GM19239 (cell line): ENCODE results near the gene AGA.
A peak's percentile ranks its signal among the peaks of the same experiment; 100 is the strongest.

Experiments used
- DNase-seq: peaks from one replicate; pipeline ENCODE4 v3.0.0; 2011; ENCODE audit warnings: low spot score; ENCODE audit not compliant: insufficient read length
- FAIRE-seq: peaks from 2 replicates; lab custom pipeline; 2011; peaks lifted over from hg19 to GRCh38; lab: Jason Lieb, UNC

Gene AGA

DNA sequence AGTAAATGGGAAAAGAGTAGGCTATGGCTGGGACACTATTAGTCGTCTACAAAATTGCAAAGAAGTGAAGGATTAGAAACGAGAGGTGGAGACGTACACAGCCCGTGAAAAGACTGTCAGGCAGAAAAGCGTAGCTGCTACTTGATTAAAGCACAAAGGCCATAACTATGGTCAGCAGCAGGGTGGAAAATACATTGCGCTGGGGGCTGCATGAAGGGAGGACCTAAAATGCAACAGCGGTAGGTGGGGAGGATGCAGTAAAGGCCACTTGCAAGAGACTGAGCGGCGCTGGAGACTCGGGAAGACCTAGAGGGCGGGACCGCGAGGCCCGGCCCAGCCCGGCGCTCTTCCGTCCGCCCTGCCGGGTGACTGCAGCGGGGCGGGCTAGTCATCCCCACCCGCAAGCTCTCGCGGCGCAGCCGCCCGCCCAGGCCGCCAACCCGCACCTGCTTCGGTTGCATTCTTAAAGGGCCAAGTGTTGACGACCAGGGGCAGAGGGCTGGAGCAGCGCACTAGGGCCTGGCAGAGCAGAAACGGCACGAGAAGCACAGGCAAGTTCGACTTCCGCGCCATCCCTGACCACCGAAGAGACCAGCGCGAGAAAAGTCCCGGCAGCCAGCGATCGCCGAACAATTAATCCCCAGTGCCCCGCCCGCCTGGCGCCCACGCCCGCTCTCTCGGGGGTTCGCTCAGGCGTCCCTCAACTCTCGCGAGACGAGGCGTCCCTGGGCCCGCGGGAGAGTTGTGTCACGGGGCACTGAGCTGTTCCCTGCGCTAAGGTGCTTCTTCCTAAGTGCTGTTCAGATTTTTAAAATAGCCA lies at the start of gene AGA:
AGA (minus strand) TSS at position 635 of the 820 bp plus-strand sequence; CDS start at position 573, 62 bp downstream.
- FAIRE-seq, result peak; percentile 94
- DNase-seq, result peak; percentile 79

DNA sequence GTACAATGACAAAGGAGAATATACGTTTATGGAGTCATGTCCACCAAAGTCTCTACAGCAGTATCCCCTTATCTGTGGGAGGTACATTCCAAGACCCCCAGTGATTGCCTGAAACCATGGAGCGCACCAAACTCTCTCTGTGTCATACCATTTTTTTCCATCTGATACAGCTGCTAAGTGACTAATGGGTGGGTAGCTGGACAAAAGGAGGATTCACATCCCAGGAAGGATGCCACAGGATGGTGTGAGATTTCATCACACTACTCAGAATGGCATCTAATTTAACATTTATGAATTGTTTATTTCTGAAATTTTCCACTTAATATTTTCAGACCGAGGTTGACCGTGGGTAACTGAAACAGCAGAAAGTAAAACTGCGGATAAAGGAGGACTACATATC lies 49.8 kb upstream of the AGA start:
- DNase-seq (no peak), FAIRE-seq (no peak)

DNA sequence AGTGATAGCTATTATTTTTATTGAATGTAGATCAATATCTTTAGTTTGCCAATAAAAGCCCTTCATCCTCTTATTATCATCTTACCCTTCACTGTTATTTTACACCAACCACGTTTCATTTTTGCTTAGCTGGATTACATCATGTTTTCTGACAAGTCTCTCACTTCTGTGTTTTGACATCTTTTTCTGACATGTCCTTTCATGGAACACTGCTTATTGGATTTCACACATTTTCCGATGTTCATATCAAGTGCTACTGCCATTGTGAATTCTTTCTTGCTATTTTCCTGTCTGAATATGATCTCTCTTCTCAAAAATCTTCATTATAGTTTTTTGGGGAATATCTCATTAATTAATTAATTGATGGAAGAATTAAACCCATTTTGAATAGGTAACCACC lies 48.5 kb upstream of the AGA start:
- FAIRE-seq (no peak), DNase-seq (no peak)

DNA sequence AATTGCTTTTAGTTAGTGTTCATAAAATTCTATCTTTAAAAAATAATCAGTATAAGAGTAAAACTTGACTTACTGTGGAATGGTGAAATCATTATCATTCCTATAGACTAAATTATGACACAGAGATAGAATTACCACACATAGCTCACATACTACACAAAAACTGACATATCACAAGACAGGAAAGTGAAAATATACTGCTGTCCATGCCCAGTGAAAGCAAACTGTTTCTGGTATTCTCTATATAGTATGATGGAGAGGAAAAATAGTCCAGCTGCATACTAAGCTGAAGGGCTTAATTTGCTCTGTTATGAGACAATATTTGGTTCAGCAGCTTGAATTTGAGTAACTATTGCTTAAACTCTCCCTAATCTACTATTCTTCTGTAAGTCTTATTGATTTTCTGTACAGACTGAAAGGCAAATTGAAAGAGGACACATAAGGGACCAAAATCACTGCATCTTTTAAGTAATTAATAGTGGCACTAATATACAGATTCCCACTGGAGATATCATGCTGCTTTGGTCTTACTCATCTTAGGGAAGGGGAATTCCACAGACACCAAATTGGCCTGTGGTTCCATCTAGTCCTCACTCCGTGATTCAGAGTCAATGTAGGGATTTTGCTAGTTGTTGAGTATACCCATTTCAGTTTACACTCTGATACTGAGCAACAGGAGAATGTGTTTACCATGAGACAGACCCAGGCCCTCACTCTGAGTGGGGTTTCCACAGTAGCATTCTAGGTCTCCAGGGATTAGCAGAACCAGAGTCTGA lies 47.4 kb upstream of the AGA start:
- DNase-seq (no peak), FAIRE-seq (no peak)

DNA sequence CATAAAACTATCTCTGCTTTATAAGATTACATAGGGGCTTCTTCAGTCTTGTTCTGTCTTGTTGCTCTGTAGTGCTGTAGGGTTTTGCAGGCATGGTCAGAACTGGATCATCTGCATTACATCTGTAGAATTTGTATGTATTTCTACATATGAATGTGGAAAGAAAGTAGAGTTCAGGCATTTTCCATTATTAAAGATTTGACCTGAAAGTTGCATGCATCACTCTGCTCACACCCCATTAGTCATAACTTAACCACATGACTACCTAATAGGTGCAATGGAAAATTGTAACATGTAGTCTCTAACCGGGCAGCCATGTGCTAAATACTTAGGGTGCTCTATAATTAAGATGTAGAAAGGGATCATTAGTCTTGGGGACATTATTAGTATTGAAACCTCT lies 45.7 kb upstream of the AGA start:
- no peak for FAIRE-seq
- no peak for DNase-seq

DNA sequence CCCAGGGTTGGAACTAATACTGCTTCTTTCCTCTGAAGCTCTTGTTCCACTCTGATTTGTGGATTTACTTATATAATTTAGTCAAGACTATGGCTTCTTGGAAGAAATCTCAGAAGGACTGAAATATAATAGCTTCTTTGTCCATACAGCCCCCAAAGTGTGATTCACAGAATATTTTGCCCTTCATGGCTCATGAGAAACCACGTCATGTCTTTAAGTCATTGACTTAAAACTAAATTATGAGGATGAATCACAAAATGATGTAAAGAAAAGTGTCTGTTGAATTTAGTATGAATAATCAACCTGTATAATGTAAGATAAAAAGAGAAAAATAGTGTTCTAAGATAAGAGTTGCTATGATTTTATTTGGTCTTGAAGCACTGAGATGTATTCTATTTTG lies 43.3 kb upstream of the AGA start:
- no peak for FAIRE-seq
- no peak for DNase-seq

DNA sequence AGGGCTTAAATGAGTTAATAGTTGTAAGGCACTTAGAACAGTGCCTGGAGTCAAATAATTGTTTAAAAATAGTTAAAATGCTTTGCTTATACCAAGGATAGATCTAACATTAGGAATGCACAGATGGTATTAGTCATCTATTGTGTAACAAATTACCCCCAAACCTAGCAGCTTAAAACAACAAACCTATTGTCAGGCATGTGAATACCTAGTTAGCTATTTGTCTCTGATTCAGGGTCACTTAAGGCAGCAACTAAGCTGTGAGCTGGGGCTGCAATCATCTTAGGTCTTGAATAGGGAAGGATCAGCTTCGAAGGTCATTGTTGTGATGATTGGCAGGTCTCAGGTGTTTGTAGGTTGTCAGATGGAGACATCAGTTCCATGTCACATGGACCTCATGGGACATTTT lies 42.4 kb upstream of the AGA start:
- no peak for FAIRE-seq
- DNase-seq, result no peak

DNA sequence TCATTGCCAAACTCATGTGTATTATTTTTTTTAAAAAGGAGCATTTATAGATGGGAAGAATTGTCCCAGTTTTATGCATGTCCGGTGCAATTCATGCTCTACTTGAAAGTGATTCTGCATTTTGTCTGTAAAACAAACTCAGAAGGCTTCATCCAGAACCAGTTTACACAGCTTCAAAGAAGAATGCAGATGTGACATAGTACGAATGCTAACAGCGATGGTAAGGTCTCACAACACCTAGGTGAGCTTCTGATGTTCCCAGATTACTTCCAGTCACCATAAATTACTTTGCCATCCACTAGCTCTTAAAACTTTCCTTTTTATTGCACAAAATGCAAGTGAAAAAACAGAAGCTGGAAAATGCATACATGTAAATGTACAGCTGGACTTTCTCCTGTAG lies 41.5 kb upstream of the AGA start:
- FAIRE-seq, result no peak

DNA sequence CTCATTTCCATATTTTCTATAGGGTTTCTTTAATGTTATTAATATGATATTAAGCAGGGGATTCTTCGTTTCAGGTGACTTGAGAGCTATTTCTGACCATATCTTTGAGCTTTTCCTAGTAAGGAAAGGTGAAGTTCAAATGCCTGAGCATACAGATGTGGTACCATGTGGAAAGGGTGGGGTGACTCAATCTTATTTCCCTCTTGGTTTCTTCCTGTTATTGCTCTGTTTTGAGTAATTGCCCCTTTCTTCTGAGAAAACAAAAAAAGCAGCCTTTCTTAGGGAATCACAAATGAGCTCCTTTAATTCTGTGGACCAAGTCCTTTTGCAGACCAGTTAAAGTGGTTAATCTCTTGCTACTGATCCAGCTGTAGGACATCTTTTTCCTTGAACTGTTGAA lies 41.0 kb upstream of the AGA start:
- FAIRE-seq, result no peak
- no peak for DNase-seq

More for the DNA sequence above, 41.5 kb upstream of the AGA start:
- DNase-seq, result no peak

DNA sequence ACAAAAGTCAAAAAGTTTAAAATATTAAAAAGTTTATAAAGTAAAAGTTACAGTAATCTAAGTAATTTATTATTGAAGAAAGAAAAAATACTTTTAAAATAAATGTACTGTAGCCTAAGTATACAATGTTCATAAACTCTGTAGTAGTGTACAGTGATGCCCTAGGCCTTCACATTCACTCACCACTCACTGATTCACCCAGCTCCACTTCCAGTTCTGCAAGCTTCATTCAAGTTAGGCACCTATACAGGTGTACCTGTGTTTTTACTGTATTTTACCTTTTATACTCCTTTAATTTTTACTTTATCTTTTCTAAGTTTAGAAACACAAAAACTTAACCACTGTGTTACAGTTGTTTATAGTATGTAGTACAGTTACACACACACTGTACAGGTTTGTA lies 40.1 kb upstream of the AGA start:
- no peak for FAIRE-seq
- no peak for DNase-seq

DNA sequence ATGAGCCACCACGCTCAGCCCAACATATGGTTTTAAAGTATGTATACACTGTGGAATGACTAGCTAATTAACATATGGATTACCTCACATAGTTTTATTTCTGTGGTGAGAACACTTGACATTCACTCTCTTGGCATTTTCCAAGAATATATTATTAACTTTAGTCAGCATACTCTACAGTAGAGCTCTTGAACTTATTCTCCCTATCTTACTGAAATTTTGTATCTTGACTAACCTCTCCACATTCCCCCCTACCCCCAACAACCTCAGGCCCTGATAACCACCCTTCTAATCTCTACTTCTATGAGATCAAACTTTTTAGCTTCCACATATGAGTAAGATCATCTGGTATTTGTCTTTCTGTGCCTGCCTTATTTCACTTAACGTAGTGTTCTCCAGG lies 38.6 kb upstream of the AGA start:
- DNase-seq (no peak), FAIRE-seq (no peak)

DNA sequence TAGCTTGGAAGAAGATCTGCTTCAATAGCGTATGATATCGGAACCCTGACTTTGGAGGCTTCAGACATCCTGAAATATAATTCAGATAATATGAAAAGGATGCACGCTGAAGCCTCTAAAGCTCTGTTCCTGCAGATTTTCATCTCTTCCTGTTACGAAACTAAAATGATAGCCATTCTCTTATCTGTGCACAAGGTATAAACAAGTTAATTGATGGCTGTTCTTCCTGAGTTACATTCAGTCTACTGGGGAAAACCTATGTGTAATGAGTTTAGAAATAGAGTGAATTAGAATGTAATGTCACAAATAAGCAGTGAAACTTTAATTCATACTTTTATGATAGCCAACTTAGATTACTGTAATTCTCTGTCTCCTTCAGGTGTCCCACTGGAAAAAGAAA lies 36.8 kb upstream of the AGA start:
- DNase-seq, result no peak
- no peak for FAIRE-seq

DNA sequence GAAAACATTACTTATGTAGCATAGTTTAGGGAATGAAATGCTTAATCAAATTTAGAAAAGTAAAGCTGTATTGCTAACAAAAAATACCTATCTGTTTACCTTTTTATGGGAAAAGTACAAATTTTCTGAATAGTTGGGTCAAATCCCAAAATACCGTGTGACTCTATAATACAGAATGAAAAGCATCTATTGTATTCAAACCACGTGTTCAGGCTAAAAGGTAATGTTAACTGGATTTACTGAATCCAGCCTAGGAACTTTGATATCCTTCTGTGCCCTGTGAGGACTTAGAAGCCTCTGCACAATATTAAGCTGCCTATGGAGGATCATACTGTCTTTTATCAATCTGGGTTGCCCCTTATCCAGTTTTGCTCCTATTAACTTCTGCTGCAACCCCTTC lies 36.3 kb upstream of the AGA start:
- no peak for DNase-seq
- FAIRE-seq, result no peak

DNA sequence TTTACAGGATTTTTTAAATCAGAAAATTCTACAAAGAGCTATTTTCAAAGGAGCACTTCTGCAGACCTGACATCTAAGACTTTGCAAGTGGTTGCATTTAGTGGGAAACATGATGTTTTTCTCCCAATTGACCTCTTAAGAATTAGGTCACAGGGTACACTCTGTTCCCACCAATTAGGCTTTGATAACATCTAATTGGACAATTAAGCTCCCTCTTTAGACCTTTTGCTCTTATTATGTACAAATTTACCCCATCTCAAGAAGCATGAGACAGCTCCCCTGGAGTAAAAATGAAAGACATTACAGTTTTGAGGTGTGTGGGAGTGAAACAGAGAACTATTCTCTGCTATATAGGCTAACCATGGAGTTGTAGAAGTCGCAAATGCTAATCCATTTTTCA lies 31.8 kb upstream of the AGA start:
- DNase-seq (no peak), FAIRE-seq (no peak)

DNA sequence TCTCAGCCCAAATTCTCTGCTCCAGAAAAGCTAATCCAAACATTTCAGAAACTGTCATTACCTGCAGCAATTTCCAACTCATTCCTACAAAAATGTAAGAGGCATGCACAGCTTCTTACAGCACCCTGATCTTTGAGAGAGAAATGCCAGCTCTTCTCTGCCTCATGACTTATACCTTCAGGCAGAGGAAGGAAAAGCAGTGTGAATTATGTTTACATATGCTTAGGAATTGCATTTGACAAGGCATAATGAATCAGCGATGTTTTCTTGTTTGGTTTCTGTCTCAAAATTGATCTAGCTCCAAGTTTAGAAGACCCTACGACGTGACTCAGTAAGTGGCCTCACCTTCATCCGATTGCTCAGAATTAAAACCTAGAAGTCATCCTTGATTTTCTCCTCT lies 21.8 kb upstream of the AGA start:
- DNase-seq, result no peak
- no peak for FAIRE-seq

DNA sequence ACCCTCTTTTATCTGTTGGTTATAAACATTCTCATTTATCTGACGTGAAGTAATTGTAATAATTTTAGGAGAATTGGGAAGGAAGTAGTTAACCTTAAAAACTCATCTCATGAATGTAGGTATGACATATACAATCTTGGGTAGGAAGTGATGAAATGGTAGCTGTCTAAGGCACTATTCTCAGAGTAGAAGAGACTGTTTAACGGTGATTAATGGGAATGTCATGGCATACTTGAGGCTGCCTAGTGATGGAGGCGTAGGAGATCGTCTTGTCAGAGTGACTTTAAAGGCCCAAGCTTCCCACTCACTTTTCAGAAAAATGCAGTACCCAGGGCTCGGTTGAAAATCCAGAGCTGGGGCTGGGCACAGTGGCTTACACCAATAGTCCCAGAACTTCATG lies 19.4 kb upstream of the AGA start:
- DNase-seq (no peak), FAIRE-seq (no peak)

DNA sequence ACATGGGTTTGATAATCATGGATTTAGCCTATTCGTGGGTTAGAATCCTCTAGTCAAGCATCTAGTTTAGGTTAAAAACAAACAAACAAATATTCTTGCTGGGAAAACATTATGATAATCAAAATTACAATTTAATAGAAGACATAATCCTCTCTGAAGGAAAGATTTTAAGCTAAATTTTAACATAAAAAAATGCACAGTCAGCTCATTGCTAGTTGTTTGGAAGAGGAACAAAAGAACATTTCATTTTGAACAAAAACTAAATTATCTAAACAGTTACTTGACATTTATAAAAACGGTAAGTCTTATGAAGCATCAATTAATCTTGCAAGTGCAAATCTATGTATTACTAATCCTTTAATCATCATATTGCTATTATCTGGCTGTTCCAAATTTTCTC lies 18.2 kb upstream of the AGA start:
- FAIRE-seq (no peak), DNase-seq (no peak)

DNA sequence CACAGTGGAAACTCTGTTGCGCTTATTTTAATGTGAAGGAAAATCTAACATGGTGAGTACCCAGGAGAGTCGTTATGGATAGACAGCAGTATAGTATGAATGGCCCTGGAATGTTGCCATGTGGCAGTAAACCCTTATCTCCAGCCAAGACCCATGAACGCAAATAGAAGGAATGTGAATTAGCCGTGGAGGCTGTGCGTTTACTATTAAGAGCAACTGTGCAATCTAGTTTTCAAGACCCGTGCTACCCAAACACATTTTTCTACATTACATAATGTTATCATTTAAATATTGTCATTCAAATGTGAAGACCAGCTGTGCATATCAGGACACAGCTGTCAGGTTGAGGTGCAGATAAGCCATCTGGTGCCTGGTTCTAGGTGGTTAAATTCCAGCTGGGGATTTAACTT lies 13.3 kb upstream of the AGA start:
- DNase-seq, result no peak
- FAIRE-seq, result no peak

DNA sequence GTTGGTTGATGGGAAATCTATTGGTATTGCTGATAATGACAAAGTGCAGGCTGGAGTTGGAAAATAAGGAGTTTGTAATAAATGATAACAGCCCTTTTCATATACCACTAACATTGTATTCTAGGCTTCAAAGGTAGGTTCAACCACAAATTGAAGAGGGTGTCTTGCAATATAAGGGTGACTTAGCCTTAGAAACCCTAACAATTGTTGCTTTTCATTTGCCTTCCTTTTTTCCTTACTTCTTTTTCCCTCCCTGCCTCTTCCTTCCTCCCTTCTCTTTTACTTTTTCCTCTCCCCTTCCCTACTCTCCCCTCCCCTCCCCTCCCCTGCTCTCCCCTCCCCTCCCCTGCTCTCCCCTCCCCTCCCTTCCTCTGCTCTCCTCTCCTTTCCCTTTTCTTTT lies 10.9 kb upstream of the AGA start:
- DNase-seq (no peak), FAIRE-seq (no peak)

DNA sequence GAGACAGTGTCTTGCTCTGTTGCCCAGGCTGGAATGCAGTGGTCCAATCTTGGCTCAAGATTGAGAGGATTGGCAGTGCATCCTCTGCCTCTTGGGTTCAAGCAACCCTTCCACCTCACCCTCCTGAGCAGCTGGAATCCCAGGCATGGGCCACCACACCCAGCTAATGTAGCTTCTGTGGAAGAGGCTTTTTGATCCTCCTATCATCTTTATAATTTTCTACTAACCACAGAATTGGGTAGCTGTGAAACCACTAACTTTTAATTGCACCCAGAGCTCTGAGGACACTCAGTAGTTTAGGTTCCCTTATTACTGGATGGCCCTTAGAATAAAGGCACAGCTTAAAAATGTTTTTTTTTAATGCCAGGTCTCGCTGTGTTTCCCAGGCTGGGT lies 8.9 kb upstream of the AGA start:
- FAIRE-seq (no peak), DNase-seq (no peak)

DNA sequence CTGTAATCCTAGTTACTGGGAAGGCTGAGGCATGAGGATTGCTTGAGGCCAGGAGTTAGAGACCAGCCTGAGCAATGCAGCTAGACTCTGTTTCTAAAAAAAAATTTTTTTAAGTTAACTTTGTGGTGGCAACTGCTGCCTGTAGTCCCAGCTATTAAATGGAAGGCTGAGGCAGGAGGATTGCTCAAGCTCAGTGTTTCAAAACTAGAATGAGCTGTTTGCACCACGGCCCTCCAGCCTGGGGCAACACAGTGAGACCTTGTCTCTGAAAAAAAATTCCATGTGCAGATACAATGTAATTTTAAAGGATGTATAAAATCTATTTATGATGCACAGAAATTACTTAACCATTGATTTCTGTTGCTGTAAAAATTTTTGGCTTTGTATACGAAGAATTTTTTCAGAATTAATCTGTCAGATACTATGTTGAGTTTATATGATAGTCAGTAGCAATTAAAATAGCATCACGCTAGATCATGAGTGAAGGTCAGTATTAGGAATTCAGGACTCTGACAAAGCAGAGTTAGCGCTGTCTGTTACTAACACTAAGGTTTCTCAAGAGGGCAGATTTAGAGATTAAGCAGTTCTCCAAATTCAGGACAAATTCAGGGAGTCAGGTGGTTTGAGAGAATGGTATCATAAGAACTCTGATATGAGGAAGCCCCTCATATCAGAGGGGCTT lies 8.3 kb upstream of the AGA start:
- FAIRE-seq (no peak), DNase-seq (no peak)
